OCI-LY3 (cell line): ENCODE data around the gene RWDD4.

ENCODE experiments used
- CTCF ChIP-seq: fragments of 200-600, 300-600 bp; sonication (generic); IDR thresholded peaks from 2 replicates; pipeline ENCODE4 v1.5.1; 2014; ENCODE audit warnings: antibody characterized with exemption, low read length, low read depth
- EZH2phosphoT487 ChIP-seq: fragments of 200-600 bp; shearing (Covaris generic); IDR thresholded peaks from 2 replicates; pipeline ENCODE4 v1.6.1; 2018; ENCODE audit warnings: antibody characterized with exemption, mixed run types, low read depth

DNA sequence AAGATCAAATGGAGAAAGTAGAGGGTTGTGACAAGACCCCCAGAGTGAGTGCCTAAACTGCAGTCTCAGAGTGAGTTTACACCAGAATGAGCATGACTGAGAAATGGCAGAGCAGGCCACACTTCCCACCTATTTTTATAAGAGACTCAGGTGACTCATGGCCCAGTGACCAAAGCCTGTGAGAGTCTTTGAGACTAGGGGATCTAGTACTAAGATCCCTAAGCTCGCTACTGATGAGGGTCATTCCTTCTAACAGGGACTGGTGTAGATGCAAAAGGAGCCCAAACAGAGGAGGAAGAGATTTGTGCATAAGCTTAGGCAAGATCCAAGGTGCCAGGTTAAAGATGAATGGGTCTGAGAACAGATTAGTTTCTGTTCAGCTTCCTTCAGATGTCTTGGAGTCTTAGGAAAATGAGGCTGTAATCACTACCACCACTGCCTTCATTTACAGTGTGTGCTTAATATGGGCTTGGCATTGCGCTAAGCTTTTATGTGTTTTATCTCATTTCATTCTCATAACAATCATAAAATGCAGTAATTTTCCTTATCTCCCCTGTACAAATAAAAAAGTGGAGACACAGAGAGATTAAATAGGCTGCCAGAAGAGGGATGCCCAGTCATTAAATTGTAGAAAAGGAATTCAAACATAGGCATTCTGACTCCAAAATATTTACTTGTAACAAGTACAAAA, 62.8 kb downstream of the RWDD4 start:
- TF ChIP-seq EZH2phosphoT487 (no peak), CTCF (no peak)
